Choroid plexus epithelial cell (primary cell): ENCODE data around the gene UBE2J2.
"Not testable (repeated sequence)": the region's sequence is repeated elsewhere in the genome, so short reads cannot be mapped to it uniquely, and the experiment has no call there.

Experiments
- DNase-seq: peaks from one replicate; pipeline ENCODE4 v3.0.0-alpha.2; 2010; ENCODE audit warnings: low read depth
- H3K4me3 ChIP-seq: 2 replicates; pipeline ENCODE4 v1.5.1; 2011; ENCODE audit warnings: low read depth, mild to moderate bottlenecking, control low read depth, low read length, moderate library complexity
- CTCF ChIP-seq: conservative IDR thresholded peaks from 2 replicates; pipeline ENCODE4 v1.5.1; 2011; ENCODE audit warnings: low read depth, mild to moderate bottlenecking, control low read depth, inconsistent platforms, low read length, moderate library complexity

UBE2J2 gene

GRCh38 chr1:1318777-1319645 lies 45.4 kb upstream of the UBE2J2 start:
- H3K4me3 ChIP-seq, result no peak overlapping the region
- TF ChIP-seq CTCF, result no peak
- no peak for DNase-seq

GRCh38 chr1:1318131-1318652 lies 44.5 kb upstream of the UBE2J2 start:
- peak; percentile 97 for DNase-seq

GRCh38 chr1:1317420-1317819 lies 43.8 kb upstream of the UBE2J2 start:
- TF ChIP-seq CTCF, result no peak
- H3K4me3 ChIP-seq, result no peak overlapping the region
- no peak for DNase-seq

More at GRCh38 chr1:1318131-1318652, 44.5 kb upstream of the UBE2J2 start:
- TF ChIP-seq CTCF, result no peak
- no peak overlapping the region for H3K4me3 ChIP-seq

- not testable (repeated sequence) for DNase-seq, H3K4me3 ChIP-seq
These were observed 42.5 kb upstream of the UBE2J2 start for GRCh38 chr1:1316199-1316598.

DNA sequence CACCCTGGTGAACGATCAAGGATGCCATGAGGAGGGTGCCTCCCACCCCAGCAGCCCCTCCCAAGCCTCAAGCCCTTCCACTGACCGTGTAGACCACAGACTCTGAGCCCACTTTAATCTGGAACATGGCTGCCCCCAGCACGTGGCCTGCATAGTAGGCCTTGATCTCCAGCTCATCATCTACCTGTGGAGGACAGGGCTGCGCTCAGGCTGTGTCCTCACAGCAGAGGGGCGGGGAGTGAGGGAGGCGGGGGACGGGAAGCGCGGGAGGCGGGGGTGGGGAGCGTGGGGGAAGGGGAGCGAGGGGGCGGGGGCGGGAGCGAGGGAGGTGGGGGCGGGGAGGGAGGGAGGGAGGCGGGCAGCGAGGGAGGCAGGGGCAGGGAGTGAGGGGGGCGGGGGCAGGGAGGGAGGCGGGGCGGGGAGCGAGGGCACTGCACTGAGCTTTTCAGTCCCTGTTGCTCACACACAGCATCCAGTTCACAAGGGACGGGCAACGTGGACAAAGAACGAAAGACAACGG lies 41.8 kb upstream of the UBE2J2 start:
- TF ChIP-seq CTCF, result no peak
- no peak for DNase-seq
- H3K4me3 ChIP-seq, result no peak overlapping the region

- TF ChIP-seq CTCF, result no peak
- no peak overlapping the region for H3K4me3 ChIP-seq
- DNase-seq, result no peak
These were observed 41.2 kb upstream of the UBE2J2 start for GRCh38 chr1:1314678-1315335.

DNA sequence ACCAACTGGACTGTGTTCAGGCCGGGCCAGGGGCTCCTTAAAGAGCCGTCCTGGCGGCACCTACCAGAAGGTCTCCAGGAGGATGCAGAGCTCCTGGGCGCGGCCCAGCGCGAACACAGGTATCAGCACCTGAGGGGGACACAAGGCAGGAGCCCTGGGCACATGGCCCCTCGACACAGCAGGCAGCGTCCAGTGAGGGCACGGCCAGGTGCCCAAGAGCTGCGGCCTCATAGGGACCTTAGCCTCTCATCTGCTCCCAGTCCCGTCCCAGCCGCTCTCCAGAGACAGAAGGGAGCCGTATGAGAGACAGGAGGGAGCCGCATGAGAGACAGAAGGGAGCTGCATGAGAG lies 40.6 kb upstream of the UBE2J2 start:
- H3K4me3 ChIP-seq, result no peak overlapping the region
- no peak for DNase-seq
- no peak for TF ChIP-seq CTCF
